SHP77 treated with DMSO at 0.1 percent for 48 hours (cell line): Measurements from ENCODE around the gene GALNT17.
"Not testable (repeated sequence)": the region's sequence is repeated elsewhere in the genome, so short reads cannot be mapped to it uniquely, and the experiment has no call there.

ENCODE experiments used
- DNase-seq: peaks from one replicate; lab custom pipeline; 2025; lab: John Stamatoyannopoulos, UW

Gene GALNT17

DNA sequence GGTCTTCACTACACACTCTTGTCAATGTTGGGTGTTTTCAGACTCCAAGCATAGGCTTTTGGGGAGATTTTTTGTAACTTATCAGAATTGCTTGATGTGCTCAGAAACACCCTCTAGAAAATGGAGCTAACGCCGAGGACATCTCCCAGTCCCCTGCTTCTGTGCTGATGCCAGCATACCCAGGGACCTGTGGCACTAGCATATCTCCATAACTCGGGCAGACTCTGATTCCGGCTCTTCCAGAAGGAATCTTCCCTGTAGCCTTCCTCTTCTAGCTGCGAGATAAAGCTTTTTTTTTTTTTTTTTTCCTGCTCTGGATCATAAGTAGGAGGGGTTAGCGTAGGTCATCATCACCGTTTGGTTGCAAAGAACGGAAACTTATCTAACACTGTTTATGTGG is 434.4 kb downstream of the GALNT17 start:
- DNase-seq, result no peak

DNA sequence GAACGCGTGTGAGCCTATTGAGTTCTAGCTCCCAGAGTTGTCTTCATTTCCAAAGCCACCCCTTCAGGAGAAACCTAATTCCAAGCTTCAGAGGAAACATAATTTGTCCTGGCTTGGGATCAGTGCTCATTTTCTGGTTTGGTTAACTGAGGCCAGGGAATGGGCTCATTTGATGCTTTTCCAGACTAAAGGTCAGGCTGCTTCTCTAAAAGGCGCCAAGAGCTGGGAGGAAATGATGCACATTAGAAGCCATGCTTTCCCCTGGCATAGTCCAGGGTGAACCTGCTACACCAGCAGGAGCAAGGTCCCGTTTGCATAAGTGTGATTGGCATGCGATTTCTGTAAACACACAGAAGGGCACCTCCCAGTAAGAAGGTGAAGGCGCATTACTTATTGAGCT is 435.0 kb downstream of the GALNT17 start:
- DNase-seq, result no peak

DNA sequence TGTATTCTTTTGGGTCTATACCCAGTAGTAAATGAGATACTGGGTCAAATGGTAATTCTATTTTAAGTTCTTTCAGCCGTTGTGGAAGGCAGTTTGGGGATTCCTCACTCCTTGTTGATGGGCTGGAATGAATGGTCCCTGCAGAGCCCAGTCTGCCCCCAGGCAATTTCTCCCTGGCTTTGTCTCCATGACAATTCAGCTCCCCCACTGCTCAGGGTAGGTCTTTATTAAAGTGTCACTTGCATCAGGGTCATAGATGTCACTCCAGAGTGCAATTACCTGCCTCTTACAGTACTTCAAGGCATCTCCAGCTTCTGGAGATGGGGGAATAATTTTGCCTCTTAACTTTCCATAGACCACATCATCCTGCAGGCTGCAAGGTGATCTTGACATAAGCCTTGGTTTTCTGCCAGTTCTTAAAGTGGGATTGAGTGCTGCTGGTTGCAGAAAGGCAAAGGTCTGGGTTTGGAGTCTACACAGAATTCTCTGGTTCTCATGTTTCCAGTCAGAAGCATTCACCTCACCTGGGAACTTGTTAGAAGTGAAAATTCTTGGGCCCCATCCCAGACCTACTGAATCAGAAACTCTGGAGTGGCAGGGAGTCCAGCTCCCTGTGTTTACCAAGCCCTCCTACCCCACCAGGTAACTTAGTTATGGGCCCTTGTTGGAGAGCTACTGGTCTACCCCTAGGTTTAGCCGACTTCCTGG is 442.4 kb downstream of the GALNT17 start:
- DNase-seq, result no peak

DNA sequence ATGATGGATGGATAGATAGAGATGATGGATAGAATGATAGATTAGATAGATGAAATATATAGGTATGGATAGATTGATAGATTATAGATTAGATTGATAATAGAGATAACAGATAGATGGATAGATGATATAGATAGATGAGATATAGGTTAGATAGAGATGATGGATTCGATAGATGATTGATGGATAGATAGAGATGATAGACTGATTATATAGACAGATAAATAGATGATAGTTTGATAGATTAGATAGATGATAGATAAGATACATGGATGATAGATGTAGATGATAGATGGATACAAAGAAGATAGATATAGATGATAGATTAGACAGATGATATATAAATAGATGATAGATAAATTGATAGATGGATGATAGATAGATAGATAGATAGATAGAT is 448.1 kb downstream of the GALNT17 start:
- DNase-seq, result no peak

DNA sequence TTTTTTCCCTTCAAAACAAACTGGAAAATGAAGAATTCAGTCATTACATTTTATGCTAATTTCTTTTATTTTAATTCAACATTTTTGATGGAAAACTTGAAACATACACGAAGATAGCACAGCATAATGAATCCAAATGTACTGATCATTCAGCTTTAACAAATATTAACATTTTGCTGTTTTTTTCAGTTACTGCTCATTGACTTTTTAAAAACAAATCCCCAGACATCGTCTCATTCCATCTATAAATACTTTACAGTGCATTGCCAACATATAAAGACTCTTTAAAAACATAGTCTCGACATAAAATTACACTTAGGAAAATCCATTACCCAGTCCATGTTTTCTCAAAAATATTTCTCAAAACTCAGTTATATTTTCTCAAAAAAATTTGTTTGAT is 452.3 kb downstream of the GALNT17 start:
- no peak for DNase-seq

DNA sequence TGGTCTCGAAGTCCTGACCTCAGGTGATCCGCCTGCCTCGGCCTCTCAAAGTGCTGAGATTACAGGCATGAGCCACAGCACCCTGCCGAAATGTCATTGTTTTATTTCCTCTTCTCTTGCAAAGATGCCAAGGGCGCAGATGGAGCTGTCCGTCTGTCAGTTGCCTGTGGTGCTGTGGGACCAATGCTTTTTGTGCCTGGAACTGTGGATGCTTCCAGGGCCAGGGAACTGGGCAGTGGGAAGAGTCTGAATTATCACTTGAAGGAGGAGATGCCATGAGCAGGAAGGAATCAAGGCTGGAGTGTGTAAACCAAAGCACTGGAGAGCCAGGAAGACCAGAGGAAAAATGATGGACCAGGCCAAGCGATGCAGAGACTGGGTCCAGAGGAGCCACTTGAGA is 459.9 kb downstream of the GALNT17 start:
- no peak for DNase-seq

DNA sequence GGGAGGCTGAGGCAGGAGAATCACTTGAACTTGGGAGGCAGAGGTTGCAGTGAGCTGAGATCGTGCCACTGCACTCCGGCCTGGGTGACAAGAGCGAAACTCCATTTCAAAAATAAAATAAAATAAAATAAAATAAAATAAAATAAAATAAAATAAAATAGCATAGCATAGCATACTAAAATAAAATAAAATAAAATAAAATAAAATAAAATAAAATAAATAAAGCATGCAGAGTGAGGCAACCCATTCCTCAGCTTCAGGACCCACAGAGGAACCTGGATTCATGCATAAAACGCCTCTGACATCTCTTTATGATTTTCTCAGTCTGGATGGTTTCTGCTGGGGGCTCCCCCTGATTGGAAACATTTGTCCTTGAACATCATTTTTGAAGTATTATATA is 460.4 kb downstream of the GALNT17 start:
- not testable (repeated sequence) for DNase-seq

DNA sequence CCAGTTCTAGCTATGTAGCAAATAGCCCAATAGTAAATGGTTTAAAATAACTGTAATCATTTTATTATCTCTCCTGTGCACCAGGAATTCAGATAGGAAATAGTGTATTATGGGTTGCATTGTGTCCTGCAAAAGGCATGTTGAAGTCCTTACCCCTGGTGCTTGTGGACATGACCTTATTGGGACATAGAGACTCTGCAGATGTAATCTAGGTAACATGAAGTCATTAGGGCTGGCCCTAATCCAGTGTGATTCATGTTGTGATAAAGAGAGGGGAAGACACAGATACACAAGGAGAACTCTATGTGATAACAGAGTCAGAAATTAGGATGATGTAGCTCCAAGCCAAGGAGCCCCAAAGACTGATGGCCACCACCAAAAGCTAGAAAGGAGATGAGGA is 462.8 kb downstream of the GALNT17 start:
- no peak for DNase-seq

DNA sequence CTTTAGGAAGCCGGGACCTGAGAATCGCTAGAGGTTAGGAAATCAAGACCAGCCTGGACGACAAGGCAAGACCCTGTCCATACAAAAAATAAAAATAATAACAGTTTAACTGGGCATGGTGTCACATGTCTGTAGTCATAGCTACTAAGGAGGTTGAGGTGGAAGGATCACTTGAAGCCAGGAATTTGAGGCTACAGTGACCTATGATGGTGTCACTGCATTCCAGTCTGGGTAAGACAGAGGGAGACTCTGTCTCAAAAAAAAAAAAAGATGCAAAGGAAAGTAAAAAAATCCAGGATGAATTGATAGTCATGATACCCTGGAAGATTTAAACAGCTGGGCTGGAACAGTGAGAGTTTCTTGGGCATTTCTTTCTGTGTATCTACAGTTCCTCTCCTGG is 463.2 kb downstream of the GALNT17 start:
- no peak for DNase-seq

DNA sequence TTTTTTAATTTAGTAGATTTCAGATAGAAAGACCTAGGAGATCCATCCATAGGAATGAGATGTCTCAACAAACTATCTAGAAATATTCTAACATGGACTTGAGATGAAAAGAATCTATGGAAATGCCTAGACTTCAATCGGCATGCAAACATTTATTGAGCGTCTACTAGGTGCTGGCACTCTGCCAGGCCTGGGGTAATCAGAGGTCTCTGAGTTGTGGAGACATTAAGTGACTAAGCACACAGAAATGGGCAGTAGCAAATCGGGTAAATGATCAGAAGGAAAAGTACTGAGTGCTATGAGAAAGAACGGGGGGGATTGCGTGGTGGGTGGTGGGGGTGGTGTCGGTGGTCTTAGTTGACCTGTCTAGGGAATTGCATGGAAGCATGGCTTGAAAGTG is 466.6 kb downstream of the GALNT17 start:
- DNase-seq, result no peak

DNA sequence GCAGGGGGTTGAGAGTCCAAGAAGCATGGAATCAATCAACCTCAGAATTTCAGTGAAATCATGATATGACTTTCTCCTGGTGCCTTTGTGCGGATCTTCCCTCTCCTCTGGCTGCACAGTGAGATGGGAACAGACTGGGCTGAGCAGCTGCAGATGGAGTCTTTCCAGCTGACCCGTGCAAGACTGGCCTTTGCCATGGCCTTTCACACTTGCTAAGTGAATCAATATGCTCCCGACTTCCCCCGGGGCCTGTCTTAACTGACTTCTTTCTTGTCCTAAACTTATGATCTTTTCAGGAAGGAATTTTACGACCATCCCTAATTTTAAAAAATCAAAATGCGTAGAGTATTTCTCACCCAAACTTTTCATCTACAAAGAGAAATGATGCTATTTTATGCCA is 469.9 kb downstream of the GALNT17 start:
- no peak for DNase-seq

DNA sequence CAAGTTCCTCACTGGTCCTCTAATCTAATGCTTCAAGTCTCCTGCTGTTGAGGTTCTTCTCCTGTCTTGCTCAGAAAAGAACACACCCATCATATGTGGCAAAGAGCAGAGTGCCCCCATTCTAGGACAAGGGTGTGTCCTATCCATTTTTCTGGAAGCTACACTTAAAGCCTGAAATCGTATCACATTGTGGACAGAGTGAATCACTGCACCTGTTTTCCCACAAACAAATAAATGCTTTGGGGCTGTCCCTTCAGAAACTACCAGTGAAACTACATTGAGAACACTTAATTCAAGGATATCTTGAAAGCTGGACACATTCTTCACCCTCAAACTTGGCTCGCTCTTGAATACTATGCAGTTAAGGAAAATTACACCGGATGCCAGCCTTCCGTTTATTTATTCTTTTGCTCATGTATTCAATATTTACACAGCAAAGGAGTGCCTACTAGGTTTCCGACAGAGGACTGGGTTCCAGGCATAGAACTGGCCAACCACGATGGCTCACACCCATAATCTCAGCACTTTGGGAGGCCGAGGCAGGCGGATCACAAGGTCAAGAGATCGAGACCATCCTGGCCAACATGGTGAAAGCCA is 473.0 kb downstream of the GALNT17 start:
- no peak for DNase-seq

DNA sequence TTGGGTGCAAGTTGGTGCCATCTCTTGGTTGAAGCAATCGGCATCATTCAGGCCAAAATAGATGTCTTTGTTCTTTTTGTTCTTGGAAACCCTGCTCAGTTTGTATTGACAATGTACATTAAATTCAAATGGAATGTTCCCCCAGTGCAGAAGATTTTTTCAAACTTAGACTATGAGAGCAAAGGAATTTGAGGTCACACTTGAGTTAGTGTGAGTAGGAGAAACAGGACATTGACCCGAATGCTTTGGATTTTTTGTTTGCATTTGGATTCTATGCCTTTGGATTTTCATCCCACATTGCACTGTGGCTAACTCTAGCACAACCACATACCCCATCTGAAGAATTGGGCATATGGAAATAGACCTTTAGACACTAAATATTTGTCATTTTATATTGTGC is 480.0 kb downstream of the GALNT17 start:
- DNase-seq, result no peak

DNA sequence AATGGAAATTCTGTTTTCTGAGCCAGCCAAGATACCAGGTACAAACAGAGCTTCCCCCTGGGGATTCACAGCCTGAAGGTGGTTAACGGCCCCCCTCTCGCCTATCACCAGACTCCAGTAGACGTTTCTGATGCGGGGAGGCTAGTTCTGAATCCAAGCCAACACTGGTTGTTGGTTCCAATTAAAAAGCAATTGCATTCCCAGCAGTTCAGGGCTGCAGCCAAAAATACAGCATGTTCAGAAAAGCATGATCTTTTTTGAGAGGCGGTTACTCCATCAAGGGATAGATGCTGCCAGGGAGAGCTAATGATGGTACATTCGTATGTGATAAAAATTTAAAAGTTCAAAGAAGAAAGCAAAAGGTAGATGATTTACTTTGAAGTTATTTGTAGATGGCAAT is 481.0 kb downstream of the GALNT17 start:
- DNase-seq, result no peak

DNA sequence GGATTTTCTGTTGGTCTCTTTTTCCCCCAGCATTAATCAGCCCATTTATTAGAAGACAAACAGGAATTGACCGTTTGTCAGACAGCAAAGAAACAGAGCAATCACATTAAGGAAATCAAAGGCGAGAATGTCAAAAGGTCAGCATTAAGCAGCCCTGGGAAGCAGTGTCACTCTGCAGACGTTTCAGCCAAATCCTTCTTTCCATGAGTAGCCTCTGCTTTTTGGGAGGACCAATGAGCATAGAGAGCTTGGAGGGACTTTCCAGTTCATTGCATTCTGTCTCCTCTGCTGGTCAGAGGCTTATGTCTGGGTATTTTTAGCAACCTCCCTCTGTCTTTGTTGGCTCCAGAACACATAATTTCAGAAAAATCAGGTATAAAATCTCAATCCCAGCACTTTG is 481.4 kb downstream of the GALNT17 start:
- DNase-seq, result no peak

DNA sequence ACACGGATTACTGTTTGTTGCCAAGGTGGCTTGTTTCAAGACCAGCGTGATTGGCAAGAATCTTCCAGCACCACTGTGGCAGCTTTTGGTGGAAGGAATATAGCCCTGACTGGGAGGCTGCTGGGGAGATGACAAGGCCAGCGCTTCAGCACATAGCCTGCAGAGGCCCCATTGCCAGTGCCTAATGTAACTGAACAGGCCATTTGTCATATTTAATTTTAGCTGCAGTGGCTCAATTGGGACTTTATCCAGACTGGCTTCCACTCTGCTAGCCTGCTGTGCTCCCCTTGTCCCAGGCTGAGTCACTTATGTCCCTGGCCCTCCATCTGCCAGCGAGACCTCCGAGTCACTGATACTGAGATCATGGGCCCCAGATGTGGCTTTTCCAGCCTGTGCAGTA is 483.1 kb downstream of the GALNT17 start:
- DNase-seq, result no peak

DNA sequence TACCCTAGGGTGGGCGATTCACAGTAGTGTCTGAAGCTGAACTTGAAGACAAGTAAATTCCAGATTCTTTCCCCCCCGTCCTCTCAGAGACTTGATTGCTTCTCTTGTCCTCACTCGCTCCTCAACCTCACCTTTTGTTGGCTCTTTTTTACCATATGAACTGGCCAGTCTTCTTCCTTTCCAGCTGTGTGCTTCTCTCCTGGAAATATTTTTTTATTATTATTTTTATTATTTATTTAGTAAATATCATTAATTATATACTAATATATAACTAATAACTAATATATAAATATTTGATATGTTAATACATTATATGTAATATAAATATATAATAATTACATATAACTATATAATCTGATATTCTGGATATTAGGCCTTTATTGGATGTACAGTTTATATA is 484.3 kb downstream of the GALNT17 start:
- no peak for DNase-seq

DNA sequence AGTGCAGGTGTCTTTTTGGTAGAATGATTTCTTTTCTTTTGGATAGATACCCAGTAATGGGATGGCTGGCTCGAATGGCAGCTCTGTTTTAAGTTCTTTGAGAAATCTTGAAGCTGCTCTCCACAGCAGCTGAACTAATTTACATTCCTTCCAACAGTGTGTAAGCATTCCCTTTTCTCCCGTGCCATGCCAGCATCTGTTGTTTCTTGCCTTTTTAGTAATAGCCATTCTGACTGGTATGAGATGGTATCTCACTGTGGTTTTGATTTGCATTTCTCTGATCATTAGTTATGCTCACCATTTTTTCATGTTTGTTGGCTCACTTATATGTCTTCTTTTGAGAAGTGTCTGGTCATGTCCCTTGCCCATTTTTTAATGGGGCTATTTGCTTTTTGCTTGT is 486.3 kb downstream of the GALNT17 start:
- DNase-seq, result no peak

DNA sequence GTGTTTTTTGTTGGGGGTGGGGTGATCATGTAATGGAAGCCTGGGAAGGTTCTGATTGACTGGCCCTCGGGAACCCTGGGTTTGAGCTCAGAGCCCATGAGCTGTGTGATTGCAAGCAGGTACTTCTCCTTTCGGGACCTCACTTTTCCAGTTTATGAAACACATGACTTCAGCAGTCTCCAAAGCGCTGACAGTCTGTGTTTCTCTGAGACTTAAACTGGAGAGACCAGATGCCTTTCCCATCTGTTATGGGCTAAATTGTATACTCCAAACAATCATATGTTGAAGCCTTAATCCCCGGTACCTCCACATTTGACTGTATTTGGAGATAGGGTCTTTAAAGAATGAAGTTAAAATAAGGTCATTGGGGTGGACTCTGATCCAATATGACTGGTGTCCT is 493.6 kb downstream of the GALNT17 start:
- no peak for DNase-seq

DNA sequence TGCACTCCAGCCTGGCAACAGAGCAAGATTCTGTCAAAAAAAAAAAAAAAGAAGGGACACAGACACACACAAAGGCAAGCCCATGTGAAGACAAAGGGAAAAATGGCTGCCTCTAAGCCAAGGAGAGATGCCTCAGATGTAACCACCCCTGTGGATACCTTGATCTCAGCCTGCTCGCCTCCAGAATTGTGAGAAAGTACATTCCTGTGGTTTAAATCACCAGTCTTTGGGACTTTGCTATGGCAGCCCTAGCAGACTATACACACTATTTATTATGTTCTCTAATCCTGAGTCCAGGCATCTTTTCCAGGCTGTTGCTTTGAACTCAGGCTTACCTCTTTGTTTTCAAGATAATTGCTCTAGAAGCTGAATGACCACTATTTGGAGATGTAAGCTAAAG is 494.3 kb downstream of the GALNT17 start:
- DNase-seq, result no peak

DNA sequence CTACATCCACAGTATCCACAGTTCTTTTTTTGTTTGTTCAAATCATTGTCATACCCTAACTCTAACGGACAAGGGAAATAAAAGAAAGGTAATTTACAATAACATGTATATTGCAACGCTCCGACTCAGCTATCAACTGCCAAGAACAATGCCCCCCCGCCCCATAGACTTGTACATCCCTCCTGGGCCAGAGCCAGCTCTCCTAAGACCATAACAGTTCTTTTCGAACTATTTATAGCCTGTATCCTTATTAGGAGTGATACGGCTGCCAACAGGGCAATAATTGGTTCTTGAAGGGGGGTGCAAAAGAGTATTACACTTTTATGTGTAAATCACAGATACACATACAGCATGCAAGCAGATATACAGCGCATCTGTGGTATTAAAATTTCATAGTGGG is 495.7 kb downstream of the GALNT17 start:
- no peak for DNase-seq

DNA sequence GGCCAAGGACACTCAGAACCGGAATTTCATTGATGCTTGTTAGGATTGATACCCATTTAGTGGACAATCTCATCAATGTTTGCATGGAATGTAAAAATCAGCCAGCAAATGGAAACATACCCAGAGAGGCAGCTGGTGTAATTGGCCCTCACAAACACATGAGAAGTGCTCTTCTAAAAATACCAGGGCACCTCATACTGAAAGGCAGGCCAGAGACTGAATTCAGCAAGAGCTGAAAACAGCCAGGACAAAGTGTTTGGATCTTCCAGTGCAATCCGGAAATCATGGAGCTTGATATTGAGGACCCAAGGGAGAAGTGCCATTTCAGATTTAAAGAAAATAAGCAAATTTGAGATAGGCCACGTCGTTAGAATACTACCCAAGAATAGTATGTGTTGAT is 498.6 kb downstream of the GALNT17 start:
- DNase-seq, result no peak

DNA sequence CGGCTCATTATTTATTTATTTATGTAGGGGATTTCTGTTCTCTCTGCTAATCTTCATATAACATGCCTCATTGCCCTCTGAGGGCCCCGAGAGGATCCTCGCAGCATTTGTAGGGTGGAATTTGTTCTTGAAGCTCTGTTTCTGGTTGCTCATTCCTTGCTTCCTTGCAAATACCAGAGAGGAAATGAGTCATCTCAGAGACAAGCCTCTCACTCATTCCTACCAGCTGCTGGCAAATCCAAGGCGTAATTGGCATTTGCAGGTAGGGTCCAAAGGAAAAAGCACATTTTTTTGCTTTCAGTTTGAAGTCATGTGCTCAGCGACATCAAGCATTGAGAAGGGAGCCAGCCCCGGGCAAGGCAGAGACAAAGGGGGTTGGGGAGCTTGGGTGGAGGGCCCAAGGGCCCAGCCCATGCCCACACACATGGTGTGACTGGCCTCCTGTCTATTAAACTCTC is 501.6 kb downstream of the GALNT17 start:
- no peak for DNase-seq

DNA sequence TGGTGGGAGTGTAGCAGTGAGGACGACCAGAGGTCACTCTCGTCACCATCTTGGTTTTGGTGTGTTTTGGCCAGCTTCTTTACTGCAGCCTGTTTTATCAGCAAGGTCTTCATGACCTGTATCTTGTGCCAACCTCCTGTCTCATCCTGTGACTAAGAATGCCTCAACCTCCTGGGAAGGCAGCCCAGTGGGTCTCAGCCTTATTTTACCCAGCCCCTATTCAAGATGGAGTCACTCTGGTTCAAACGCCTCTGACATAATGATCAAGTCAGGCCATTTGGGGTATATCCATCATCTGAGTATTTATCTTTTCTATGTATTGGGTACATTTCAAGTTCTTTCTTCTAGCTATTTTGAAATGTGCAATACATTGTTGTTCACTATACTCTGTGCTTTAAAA is 503.9 kb downstream of the GALNT17 start:
- DNase-seq, result not testable (repeated sequence)
